Gastrocnemius medialis (tissue), 4 donors: ENCODE data around the gene TSNAX.

ENCODE experiments used
- POLR2A ChIP-seq, 2 donors: fragments of 450-650 bp; IDR thresholded peaks; one replicate each; pipeline ENCODE4 v1.6.1; 2017; ENCODE audit warnings: antibody characterized with exemption in 2 of 2, mild to moderate bottlenecking in 2 of 2, moderate library complexity in 2 of 2
- TF ChIP-seq, protein P1 (sequence below), 5 experiments: fragments of 450-650 bp in 3 of 5; fragments of 200-600 bp in 2 of 5; sonication (generic) in 2 of 5; IDR thresholded peaks in 4 of 5; conservative IDR thresholded peaks in 1 of 5; 1 replicate in 4 of 5; 2 replicates in 1 of 5; pipeline ENCODE4 v1.5.1; 2016 to 2019; ENCODE audit warnings: antibody characterized with exemption in 5 of 5, mild to moderate bottlenecking in 3 of 5, moderate library complexity in 3 of 5

DNA sequence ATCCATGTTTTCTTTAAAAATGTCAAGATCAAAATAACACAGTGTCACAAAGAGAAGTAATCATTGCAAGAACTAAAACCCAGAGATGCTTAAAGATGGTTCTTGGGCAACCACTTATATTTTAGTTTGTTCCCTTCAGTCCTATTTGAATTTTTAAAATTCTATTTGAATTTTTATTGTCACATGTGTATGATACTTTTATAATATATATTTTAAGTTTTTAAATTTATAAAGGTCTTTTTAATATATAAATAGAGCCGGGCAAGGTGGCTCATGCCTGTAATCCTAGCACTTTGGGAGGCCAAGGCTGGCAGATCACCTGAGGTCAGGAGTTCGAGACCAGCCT is 75.8 kb downstream of the TSNAX start:
- TF ChIP-seq, protein P1, sequence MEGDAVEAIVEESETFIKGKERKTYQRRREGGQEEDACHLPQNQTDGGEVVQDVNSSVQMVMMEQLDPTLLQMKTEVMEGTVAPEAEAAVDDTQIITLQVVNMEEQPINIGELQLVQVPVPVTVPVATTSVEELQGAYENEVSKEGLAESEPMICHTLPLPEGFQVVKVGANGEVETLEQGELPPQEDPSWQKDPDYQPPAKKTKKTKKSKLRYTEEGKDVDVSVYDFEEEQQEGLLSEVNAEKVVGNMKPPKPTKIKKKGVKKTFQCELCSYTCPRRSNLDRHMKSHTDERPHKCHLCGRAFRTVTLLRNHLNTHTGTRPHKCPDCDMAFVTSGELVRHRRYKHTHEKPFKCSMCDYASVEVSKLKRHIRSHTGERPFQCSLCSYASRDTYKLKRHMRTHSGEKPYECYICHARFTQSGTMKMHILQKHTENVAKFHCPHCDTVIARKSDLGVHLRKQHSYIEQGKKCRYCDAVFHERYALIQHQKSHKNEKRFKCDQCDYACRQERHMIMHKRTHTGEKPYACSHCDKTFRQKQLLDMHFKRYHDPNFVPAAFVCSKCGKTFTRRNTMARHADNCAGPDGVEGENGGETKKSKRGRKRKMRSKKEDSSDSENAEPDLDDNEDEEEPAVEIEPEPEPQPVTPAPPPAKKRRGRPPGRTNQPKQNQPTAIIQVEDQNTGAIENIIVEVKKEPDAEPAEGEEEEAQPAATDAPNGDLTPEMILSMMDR (IDR thresholded peaks at IDR 0.05 in 4 of 5, conservative IDR thresholded peaks at IDR 0.05 in 1 of 5): no peak
- no peak for TF ChIP-seq POLR2A (IDR thresholded peaks at IDR 0.05)
